ENCODE measurements around the gene NFE2L1. TPM values are rescaled to one million over a fixed set of nuclear protein-coding genes. Genes with fewer than 3 reads are reported as not detected.

Gene NFE2L1
- total and polyA plus RNA-seq, 2 of the 8 experiments (the other 6 are each of a cell fraction or from before 2014, with no cell fraction given): 140 to 143 TPM

DNA sequence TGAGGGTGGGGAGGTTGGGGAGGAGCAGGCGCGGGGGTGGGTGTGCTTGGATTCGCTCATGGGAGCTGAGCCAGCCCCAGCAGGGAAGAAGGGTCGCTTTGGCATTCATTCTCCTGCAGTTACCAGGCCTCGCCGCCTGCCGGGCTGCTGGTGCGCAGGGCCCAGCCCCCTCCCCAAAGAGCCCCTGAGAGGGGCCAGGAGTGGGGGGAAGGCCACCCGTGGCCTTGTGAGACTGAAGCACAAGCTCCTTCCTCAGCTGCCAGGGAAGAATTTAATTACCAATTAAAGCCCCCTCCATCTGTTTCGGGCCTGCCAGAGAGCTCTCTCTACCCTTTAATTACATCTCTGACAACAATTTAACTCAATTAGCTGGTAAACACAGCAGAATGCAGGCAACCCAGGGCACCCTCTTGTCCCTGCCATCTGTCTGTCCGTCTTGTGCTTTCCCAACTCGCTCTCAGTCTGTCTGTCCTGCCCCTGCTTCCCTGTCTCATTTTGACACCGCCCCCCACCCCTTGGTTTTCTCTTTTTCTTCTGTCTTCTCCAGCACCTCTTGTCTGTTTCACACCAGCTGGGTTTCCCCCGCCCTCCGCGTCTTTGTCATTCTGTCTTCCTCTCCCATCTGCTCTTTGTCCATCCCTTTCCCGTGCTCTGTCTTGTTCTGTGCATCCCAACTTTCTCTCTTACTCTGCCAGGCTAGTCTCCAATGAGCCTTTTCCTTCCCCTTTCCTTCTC lies 44.6 kb upstream of the NFE2L1 start (continued):
- TF ChIP-seq, protein P1, sequence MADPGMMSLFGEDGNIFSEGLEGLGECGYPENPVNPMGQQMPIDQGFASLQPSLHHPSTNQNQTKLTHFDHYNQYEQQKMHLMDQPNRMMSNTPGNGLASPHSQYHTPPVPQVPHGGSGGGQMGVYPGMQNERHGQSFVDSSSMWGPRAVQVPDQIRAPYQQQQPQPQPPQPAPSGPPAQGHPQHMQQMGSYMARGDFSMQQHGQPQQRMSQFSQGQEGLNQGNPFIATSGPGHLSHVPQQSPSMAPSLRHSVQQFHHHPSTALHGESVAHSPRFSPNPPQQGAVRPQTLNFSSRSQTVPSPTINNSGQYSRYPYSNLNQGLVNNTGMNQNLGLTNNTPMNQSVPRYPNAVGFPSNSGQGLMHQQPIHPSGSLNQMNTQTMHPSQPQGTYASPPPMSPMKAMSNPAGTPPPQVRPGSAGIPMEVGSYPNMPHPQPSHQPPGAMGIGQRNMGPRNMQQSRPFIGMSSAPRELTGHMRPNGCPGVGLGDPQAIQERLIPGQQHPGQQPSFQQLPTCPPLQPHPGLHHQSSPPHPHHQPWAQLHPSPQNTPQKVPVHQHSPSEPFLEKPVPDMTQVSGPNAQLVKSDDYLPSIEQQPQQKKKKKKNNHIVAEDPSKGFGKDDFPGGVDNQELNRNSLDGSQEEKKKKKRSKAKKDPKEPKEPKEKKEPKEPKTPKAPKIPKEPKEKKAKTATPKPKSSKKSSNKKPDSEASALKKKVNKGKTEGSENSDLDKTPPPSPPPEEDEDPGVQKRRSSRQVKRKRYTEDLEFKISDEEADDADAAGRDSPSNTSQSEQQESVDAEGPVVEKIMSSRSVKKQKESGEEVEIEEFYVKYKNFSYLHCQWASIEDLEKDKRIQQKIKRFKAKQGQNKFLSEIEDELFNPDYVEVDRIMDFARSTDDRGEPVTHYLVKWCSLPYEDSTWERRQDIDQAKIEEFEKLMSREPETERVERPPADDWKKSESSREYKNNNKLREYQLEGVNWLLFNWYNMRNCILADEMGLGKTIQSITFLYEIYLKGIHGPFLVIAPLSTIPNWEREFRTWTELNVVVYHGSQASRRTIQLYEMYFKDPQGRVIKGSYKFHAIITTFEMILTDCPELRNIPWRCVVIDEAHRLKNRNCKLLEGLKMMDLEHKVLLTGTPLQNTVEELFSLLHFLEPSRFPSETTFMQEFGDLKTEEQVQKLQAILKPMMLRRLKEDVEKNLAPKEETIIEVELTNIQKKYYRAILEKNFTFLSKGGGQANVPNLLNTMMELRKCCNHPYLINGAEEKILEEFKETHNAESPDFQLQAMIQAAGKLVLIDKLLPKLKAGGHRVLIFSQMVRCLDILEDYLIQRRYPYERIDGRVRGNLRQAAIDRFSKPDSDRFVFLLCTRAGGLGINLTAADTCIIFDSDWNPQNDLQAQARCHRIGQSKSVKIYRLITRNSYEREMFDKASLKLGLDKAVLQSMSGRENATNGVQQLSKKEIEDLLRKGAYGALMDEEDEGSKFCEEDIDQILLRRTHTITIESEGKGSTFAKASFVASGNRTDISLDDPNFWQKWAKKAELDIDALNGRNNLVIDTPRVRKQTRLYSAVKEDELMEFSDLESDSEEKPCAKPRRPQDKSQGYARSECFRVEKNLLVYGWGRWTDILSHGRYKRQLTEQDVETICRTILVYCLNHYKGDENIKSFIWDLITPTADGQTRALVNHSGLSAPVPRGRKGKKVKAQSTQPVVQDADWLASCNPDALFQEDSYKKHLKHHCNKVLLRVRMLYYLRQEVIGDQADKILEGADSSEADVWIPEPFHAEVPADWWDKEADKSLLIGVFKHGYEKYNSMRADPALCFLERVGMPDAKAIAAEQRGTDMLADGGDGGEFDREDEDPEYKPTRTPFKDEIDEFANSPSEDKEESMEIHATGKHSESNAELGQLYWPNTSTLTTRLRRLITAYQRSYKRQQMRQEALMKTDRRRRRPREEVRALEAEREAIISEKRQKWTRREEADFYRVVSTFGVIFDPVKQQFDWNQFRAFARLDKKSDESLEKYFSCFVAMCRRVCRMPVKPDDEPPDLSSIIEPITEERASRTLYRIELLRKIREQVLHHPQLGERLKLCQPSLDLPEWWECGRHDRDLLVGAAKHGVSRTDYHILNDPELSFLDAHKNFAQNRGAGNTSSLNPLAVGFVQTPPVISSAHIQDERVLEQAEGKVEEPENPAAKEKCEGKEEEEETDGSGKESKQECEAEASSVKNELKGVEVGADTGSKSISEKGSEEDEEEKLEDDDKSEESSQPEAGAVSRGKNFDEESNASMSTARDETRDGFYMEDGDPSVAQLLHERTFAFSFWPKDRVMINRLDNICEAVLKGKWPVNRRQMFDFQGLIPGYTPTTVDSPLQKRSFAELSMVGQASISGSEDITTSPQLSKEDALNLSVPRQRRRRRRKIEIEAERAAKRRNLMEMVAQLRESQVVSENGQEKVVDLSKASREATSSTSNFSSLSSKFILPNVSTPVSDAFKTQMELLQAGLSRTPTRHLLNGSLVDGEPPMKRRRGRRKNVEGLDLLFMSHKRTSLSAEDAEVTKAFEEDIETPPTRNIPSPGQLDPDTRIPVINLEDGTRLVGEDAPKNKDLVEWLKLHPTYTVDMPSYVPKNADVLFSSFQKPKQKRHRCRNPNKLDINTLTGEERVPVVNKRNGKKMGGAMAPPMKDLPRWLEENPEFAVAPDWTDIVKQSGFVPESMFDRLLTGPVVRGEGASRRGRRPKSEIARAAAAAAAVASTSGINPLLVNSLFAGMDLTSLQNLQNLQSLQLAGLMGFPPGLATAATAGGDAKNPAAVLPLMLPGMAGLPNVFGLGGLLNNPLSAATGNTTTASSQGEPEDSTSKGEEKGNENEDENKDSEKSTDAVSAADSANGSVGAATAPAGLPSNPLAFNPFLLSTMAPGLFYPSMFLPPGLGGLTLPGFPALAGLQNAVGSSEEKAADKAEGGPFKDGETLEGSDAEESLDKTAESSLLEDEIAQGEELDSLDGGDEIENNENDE (IDR thresholded peaks at IDR 0.05; ENCODE audit: insufficient replicate concordance, low read length): no peak
- TF ChIP-seq BRCA1 (IDR thresholded peaks at IDR 0.05; ENCODE audit: low read depth, low read length) (no peak), BCL11A (IDR thresholded peaks at IDR 0.05; ENCODE audit: low read depth in 2 of 2, low read length in 2 of 2) (no peak), CBX5 (IDR thresholded peaks at IDR 0.05; ENCODE audit: low read depth, low read length) (no peak), RFX5 (IDR thresholded peaks at IDR 0.05; ENCODE audit: borderline replicate concordance, low read depth, low read length) (no peak), RXRA (IDR thresholded peaks at IDR 0.05; ENCODE audit: insufficient read depth, low read depth, low read length) (no peak), SRF (IDR thresholded peaks at IDR 0.05; ENCODE audit: low read depth, low read length) (no peak), POU5F1 (IDR thresholded peaks at IDR 0.05; ENCODE audit: low read depth, low read length) (no peak), TEAD4 (IDR thresholded peaks at IDR 0.05; ENCODE audit: low read depth, low read length) (no peak)
- TF ChIP-seq, protein P2, sequence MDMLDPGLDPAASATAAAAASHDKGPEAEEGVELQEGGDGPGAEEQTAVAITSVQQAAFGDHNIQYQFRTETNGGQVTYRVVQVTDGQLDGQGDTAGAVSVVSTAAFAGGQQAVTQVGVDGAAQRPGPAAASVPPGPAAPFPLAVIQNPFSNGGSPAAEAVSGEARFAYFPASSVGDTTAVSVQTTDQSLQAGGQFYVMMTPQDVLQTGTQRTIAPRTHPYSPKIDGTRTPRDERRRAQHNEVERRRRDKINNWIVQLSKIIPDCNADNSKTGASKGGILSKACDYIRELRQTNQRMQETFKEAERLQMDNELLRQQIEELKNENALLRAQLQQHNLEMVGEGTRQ (IDR thresholded peaks at IDR 0.05; ENCODE audit: low read length): no peak

All from H1 (cell line).